HG03159 (cell line): Measurements from ENCODE around the gene NHSL2.
"Not testable (repeated sequence)": the region's sequence is repeated elsewhere in the genome, so short reads cannot be mapped to it uniquely, and the experiment has no call there.

ENCODE experiments used
- ATAC-seq: cut with Tn5 transposase; IDR thresholded peaks from one replicate; pipeline ENCODE4 v1.9.1; 2021; ENCODE audit warnings: mild to moderate bottlenecking, moderate library complexity; ENCODE audit not compliant: unreplicated experiment

The NHSL2 gene

DNA sequence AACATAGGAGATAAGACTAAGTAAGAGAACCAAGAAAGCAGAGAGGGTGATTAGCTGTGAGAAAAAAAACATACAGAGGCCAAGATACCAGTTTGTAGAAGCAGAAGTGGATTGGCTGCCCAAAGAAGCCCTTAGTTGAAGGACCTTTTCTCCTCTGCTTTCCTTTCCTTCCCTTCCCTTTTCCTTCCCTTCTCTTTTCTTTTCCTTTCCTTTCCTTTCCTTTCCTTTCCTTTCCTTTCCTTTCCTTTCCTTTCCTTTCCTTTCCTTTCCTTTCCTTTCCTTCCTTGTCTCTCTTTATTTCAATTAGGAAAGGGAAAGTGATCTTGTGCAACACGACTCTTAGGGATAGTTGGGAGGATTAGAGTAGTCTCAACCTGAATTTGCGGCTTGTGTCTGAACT is 128.2 kb downstream of the NHSL2 start:
- ATAC-seq = no peak

DNA sequence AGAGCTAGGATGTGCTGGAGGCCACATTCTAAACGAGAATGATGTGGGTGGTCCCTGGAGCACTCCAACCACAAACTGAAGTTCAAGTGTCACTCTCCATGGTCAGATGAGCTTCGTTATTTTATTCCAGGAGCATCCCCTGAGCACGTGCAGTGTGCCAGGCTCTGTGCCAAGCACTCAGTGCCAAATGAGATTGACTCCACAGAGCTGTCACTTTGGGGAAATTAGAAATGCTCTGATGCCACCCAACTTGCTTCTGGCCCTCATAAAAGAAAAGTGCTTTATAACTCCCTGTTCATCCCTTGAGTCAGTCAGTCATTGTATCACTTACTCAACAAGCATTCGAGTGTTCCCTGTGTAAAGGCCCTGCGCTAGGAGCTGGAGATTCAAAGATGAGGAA is 129.9 kb downstream of the NHSL2 start:
- no peak for ATAC-seq

DNA sequence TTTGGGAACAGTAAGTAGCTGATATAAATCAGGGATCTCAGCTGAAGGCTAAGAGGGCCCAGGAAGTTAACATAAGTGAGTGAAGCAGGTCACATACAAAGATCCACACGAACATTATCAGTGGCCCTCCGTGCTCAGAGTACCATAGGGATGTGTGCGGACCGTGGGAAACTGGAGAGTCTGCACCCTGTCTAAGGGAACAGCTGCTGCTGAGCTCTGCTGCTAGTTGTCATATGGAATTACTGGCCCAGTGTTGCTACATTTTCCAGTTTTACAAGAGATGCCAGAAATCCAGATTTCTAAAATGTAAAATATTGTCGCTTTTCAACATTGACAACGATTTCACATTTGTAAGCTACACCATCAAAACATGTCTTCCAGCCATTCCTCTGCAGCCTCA is 130.5 kb downstream of the NHSL2 start:
- ATAC-seq = no peak

DNA sequence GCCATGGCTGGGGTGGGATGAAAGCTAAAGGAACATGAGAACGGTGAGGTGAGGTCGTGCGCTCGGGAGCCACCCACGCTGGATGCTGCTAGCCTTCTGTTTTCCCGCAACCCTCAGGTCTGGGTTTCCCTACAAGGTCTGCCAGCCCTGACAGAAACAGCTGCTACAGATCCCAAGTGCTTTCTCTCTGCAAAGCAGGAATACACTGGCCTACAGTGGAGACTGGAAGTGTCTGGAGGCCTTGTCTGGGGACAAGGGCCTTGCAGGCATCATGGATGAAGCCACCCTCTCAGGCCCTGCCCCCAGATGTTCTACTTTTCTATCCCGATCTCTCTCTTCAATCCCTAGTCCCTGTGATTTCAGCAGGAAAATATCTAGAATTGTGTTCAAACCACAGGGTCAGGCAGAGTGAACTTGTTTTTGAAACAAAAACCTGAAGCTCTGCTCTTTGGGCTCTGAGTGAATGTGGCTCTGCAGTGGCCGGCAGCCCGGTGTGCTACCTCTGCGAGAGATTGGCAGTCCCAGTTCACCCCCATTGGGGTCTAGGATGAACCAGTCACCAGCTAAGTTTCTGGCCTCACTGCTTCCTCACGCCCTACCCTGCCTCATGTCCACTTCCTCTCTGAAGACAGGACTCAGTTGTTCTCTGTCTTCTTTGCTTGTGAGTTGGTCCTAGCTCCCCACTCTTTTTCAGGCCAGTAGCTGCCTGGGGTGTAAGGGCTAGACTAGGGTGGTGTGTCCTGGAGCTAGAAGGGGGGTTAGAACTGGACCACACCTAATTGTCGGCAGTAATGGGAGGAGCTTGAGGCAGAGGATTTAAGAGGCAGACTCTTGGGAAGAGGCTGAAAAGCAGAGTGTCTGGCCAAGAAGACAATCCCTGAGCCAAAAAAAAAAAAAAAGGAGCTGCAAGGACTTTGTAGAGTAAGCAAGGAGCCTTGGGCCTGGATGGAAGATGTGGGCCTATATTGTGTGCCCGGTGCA is 131.5 kb downstream of the NHSL2 start:
- no peak for ATAC-seq

DNA sequence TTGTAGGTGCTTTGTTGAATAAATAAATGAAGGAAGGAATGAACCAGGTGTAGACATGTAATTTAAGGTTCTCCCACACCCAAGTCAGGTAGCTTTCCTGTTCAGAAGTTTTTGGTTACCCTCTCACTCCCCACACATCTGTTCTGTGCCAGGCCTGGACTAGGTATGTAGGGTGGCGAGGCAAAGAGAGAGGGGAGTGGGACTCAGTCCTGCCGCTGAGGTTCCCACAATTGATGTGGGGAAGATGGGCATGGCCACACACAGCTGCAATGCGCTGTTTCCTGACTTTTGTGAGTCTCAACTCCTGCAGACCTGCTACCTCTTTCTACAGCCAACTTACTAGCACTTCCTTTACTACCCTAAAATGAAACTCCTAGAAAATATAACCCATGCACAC is 132.2 kb downstream of the NHSL2 start:
- no peak for ATAC-seq

DNA sequence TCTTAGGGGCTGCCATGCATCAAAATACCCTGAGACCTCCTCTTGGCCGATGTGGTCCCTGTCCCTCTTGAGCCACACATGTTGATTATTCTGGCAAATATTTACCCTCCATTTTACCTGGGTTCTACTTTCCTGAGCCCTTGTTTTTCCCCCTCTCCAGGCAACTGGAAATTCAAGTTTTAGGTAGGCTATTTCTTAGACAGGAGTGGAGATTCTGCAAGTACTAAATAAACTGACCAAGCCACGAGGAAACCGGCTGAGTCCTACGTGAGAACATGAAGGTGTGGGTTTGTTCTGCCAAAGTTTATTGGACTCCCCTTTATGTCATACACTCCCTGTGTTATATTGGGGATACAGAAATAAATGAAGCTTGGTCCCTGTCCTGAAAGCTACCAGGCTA is 133.0 kb downstream of the NHSL2 start:
- no peak for ATAC-seq

DNA sequence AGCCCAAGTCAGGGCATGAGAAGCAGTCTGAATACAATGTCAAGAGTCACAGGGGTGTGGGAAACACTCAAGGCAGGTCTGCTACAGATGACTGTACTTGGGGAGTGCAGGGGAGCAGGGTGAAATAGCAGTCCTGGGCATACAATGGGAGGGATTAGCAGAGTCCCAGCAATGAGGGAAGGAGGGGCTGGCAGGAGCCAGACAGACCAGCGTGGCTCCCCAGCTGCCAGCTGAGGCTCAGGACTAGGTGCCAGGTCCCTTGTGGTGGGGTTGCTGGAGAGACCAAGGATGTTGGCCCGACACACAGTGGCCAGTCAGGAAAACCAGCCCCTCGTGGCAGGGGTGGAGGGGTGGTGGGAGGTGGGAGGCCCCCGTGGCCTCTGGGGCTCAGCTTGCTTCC is 134.5 kb downstream of the NHSL2 start:
- ATAC-seq = no peak

DNA sequence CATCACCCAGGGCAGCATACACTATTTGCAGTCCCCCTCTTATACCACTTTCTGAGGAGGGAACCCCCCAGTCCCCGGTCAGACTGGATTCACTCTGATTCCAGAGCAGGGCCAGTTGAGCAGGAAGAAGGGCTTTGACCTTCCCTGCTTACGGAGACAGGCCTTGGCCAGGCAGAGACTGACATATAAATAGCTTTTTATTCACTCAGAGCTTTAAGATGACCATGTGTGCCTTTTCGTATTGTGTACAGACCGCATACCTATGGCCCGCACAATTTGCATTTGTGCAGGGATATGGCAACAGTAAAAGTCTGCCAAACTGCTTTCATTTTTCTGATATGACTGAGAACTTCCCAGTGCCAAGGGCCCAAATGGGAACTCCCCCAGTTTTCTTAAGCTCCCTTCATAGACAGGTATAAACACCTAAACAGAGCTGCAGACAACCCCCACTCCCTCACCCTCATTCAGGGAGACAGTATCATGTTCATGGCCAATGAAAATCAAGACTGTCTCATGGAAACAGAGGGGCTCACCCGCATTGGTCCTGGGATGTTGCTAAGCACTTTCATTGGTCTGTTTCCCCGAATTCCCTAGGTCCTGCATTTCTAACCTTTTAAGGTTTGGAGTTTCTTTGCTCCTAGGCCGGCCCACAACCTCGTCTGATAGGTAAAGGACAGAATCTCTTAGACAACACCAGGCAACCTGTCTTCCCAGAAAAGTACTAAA is 135.1 kb downstream of the NHSL2 start:
- ATAC-seq = no peak

DNA sequence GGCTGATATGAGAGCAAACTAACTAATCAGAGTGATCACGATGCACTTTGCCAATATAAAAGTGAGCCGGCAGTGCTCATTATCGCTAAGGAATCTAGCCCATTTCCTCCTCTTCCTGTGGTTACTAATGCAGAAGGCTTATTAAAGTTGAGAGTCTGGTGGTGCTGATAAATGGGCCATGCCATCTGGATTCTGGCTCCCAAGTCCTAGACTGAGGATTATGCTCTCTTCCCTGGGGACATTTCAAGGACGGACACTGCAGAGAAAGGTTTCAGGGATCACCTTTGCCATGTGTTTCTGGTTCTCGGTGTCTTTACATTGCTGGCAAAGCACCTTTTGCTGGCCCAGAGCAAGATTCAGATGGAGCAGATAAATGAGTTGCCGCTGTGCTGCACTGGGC is 135.8 kb downstream of the NHSL2 start:
- no peak for ATAC-seq

DNA sequence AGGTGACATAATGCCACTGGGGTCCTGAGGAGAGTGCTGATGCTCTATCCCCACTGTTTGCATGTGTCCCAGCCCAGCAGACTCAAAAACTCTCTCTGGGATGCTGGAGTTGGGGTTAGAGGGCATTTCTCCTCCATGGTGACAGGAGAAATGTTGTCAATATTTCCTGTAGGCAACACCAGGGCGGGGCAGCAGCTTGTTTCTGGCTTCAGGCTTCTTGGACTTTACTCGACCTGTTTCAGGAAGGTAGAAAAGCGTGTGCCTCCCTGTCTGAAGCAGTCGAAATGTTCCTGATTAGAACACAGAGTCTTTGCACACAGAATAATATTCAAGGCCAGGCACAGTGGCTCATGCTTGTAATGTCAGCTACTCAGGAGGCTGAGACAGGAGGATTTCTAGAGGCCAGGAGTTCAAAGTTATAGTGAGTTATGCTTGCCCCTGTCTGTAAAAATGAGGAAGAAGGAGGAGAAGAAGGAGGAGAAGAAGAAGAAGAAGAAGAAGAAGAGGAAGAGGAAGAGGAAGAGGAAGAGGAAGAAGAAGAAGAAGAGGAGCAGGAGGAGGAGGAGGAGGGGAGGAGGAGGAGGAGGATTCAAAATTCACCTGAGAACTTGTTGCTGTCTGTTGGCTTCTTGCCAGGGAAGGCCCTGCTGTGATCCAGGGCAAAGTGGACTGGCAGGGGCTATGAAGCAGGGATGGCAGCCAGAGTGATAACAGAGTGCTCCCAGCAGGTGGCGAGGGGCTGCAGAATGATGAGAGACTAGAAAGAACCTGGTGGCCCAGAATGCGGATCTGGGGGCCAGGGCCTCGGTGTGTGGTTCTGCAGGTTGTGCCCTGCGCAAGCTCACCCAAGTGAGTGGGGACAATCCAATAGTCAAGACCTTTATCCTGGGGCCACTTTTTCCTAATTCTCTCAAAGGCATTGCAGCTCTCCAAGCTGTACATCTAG is 138.1 kb downstream of the NHSL2 start:
- no peak for ATAC-seq

DNA sequence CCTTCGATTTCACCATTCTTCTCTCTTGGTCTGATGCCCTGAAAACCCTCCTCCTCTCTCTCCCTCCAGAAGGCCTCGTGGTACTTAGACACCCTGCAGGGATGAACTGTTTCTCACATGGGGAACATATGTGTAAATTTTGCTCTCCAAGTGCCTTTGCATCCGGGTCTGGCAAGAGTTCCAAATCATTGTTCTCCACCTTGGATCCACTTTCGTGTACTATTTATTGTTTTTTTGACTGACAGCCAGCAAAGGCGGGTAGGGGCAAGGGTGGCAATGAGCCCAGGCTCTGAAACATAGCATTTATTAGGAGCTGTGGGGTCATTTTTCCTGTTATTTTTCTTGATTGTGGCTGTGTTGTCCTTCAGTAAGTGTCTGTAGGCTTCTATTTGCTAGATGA is 139.4 kb downstream of the NHSL2 start:
- no peak for ATAC-seq

DNA sequence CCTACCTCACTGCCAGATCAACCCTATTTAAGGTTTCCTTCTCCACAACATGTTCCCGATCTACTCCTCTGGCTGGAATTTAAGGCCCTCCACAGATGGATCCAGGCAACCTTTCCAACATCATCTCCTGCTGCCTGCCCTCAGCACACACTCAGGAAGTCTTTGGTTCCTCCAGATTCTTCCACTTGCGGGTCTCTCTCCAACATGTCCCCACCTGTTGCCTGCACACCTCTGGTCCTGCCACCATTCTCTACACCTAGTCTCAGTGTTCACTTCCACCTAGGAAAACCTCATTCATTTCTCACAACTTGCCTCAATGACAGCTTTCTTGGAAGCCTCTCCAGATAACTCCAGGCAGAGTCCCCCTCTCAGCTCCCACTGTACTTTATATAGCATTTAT is 140.9 kb downstream of the NHSL2 start:
- ATAC-seq = no peak

DNA sequence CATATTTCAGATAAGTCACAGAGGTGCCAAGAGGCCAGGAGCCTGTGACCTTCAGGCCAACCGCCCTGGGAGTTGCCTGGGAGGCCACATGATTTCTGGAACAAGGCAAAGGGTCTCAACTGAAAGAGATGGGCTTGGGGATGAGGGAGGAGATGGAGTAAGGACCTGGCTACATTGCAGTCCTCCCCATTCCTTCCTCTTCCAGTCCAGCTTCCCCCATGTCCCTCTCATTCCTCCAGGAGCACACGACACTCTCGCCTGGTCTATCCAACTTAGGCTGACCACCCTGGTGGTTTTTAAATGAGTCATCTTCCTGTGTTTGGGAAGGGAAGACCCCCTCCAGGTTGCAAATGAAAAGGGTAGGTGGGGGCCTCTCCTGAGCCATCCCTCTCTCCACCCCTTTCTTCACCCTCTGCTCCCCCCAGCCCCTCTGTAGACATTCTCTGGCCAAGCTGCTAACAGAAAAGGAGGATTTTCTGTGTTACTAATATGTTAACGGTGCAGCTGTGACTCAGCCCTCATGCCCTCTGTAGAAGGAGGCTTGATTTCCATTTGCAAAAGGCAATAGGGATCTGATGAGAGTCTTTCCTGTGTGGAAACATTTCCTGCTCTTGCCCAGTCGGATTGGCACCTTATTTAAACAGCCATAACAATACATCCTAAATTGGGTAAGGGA is 141.9 kb downstream of the NHSL2 start:
- no peak for ATAC-seq

DNA sequence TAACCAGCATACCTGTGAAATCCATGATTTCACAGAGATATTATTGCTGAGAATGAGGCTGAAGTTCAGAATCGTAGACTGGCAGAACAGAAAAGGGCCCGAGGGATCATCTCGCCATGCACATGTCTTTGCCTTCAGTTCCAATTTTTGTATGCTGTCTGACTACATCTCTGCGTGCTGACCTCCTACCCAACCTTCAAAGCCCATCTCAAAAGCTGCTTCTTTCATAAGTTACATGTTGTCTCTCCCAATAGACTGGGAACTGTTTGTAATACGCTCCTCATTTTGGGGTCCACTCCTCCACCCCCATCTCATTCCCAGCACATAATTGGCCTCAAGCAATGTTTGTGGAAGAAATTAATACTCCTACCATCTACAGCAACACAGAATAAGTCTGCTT is 142.9 kb downstream of the NHSL2 start:
- ATAC-seq = no peak

DNA sequence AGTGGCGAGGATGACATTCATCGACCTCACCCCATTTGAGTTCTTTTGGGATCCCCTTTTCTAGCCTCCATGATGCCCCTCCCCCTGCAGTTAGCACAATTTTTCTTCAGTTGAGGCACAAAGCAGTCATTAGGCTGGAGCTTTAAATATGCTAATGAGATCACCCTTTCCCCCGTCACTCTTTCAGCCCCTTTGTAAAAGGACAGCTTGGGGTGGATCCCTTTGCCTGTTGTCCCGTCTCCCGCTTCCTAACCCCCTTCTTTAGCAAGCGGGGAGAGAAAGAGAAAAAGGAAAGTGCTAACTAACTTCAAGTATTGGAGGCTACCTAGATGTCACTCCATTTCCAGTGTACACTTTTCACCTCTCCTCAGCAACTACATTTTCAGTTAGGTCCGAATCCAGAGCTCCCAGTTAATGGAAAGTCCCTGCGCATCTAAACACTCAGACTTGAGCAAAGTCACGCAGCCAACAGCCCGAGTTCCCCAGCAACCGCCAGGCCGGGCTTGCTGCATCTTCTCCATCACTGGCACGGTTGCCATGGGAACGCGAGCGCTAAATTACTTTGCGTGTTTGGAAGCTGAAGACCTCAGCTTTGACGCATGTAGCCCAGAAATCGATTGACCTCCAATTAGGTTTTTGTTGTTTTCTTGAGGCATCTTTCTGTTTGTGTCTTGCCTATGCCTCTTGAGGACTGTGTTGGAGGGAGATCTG is 144.3 kb downstream of the NHSL2 start:
- ATAC-seq = no peak

DNA sequence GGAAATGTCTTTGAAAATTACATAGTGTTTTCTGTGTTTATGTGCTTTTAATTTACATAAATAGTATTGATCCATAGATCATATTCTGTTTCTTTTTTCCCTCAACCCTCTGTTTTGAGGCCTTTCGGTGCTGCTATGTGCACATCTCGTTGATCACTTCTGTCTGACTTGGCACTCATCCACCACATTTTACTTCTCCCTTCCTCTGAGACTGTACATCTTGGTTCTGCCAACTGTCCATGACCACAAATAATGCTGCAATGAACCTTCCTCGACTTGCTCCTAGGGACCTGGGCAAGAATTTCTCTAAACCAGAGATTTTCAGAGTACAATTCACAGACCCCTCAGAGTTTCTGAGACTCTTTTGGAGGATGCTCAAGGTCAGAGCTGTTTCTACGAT is 146.7 kb downstream of the NHSL2 start:
- no peak for ATAC-seq

DNA sequence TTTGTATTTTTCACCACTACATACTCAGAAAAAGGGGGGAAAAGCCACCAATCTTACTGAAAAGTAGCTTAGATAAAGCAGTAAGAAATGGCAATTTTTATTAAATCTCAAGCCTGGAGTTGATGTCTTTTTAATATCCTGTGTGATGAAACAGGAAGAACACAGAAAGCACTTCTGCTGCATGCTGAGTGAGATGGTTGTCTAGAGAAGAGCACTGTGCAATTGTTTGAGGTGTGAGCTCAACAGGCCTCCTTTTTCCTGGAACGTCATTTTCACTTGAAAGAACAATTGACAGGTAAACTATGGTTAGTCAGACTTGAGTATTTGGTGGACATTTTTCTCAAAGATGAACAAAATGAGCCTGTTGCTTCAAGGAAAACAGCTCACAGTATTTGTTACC is 147.2 kb downstream of the NHSL2 start:
- no peak for ATAC-seq

DNA sequence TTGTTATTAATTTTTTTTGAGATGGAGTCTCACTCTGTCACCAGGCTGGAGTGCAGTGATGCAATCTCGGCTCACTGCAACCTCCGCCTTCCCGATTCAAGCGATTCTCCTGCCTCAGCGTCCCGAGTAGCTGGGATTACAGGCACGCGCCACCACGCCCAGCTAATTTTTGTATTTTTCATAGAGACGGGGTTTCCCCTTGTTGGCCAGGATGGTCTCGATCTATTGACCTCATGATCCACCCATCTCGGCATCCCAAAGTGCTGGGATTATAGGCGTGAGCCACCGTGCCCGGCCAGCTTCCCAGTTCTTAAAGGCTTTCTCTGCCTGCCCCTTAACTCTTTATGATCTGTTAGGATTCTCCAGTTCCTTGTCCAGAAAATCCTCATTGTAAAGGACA is 147.7 kb downstream of the NHSL2 start:
- not testable (repeated sequence) for ATAC-seq

DNA sequence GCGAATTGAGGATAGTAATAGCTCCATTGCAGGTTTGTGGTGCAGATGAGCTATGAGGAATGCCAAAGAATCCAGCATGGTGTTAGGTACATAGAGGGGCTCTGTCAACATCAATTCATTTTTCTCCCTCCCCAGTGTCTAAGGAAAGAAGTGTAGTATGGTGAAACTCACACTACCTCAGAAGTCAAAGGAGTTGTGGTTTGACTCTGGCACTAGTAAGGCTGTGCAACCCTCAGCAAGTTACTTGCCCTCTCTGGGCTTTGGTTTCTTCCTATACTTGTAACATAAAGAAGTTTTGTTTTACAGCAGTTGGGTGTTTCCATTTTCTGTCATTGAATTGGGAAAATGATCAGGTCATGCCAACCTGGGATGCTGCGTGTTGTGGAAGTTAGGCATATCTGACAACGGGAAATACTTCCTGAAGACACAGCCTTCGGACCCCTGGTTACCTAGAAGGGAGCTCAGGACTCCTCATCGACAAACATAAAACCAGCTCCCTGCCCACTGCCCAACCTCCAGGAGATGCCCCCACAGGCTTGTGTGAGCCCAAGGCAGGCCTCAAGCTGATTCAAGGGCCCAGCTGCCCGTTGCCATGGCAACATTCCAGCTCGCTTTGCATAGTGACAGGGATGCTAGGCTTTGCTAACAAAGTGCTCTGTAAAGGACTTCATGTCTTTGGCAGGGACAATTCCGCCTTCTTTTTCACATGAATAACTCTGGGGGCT is 149.7 kb downstream of the NHSL2 start:
- ATAC-seq = no peak
